ENCODE results near the gene CNRIP1.
A peak's percentile ranks its signal among the peaks of the same experiment; 100 is the strongest.

CNRIP1 gene

DNA sequence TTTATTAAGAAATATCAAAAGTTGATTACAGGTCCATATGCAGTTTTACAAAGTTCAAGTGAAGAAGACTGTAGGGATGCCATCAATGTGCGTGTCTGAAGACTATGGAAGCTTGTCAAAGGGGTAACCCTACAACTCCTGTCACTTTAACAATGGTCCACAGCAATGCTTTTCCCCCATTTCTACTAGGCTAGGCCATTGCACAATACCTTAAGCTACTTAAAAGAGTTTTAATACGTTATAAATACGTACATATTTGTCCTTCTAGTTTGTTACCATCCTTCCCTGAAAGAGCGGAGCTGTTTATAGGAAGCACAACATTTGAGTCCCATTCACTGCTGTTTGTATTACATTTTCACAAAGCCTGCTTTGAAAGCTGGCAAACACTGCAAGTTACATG, 26.7 kb downstream of the CNRIP1 start:
- DNase-seq (ENCODE audit: extremely low read depth in 1 of 2, low read depth in 1 of 2), result no peak

DNA sequence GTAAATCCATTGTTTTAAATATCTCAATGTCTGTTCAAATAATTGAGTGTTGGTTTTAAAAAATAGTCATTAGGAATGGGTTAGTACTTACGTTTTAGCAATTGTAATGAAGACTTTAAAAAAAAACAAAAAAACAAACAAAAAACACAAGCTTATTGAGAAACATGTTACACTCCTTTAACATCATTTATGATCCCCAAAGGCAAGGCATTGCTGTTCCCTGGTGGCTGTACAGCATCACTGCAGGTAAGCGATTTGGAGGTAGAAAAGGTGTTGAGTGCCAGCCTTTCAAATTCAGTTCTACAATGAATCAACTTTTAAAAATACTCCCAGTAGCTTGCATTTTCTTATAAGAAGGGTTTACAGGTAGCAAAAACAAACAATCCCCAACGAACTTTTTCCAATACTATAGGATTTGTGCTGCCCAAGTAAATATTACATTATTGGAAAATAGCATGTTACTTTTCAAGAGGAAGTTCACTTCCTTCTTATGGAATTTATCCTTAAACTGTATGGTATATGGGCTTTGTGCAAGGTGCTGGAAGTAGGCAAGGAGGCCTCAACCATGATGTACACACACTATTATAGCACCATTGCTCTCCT, 27.5 kb downstream of the CNRIP1 start:
- no peak for DNase-seq (ENCODE audit: extremely low read depth in 1 of 2, low read depth in 1 of 2)

DNA sequence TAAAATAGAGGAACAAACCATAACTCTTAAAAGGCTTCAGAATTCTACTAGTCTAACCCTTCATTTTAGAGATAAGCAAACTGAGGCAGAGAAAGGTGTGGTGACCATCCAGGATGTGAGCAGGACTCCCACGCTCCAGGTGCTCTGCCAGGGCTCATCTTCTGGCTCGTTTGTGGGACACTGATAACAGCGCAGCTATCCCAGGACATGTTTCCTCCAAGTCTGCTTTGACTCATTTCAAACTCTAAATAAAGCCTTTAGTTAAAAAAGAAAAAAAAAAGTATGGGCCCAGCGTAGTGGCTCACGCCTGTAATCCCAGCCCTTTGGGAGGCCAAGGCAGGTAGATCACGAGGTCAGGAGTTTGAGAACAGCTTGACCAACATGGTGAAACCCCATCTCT, 28.4 kb downstream of the CNRIP1 start:
- DNase-seq (ENCODE audit: extremely low read depth in 1 of 2, low read depth in 1 of 2), result no peak

DNA sequence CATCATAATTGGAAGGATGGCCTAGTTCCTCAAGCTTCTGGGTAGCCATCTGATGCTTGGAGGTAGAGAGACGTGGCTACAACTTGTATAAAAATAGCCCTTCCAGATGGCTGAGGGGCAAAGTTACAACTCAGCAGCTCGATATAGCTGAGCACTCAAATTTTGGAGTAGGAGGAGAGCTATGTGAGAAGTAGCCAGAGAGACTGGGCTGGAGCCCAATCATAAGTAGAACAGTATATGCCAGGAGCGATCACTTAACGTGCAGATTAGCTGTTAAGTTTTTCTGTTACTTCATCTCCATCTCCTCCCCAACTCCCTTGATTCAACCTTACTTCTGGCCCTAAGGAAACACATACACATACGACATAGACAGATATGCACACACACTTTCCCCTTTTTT, 28.8 kb downstream of the CNRIP1 start:
- DNase-seq (ENCODE audit: extremely low read depth in 1 of 2, low read depth in 1 of 2), result no peak

DNA sequence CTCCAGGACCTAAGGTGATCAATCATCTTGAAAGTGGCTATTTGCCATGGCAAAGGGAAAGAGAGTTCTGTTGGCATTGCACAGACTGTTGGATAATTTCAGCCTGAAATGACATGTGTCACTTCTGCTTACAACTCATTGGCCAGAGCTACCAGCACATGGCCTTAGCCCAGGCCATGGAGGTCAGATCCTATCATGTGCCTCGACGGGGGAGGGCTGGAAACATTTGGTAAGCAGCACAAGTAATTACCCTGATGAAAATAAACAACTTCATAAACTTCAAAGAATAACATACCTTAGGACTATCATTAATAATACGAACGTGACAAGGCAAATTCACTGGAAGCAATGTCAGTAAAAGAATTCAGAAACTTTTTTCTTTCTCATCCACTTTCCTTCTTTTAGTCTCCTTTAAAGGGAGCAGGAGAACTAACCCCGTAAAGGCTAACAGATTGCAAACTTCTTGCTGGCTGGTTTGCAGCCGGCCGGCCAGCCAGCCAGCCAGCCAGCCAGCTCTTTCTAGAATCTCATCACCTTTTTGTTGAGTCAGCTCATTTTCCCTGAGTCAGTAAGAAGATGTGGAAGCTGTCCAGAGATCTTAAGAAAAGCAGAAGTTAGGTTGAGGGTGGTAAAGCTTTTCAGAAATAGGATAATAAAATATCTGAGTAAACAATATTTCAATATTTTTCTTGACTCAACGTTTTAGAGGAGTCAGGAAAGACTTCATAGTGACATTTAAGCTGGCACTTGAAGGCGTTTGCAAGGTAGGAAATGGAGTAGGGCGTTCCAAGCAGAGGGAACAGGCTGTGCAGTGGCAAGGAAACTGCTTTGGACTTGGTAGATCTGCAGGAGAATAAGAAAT, 31.9 kb downstream of the CNRIP1 start:
- DNase-seq (ENCODE audit: extremely low read depth in 1 of 2, low read depth in 1 of 2), result no peak

DNA sequence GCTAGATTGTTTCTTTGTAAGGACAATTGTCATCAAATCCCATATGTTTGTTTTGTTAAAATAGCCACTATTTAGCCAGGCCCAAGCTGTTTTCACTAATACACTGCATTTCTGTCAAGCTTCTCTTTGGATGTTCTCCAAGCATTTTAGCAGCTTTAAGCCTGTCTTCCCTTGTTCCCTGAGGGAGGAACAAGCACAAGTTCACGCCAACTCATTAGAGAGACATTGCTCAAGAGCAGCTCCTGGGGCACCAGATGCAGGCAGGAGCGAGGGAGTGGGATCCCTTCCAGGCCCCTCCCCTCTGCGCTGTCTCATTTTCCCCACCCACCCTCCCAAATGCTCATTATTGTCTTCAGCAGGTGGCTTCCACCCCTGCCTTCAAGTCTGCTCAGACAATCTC, 34.9 kb downstream of the CNRIP1 start:
- no peak for DNase-seq (ENCODE audit: extremely low read depth in 1 of 2, low read depth in 1 of 2)

DNA sequence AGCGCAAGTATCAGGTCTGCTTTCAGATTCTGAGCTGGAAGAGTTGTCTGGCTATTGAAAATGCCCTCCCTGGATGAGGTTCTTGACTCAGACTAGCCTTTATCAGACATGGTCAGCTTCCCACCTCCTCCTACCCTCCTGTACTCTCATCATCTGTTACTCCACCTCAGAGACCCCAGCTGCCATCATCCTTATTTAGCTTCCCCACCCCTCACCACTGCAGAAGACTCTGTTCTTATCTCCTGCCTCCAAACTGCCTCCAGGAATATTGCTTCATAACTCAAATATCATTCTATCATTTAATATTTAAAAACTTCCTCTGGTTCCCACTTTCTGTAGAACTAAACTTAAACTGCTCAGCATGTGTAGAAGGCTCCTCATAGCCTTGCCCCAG, 36.3 kb downstream of the CNRIP1 start:
- DNase-seq (ENCODE audit: extremely low read depth in 1 of 2, low read depth in 1 of 2), result no peak

DNA sequence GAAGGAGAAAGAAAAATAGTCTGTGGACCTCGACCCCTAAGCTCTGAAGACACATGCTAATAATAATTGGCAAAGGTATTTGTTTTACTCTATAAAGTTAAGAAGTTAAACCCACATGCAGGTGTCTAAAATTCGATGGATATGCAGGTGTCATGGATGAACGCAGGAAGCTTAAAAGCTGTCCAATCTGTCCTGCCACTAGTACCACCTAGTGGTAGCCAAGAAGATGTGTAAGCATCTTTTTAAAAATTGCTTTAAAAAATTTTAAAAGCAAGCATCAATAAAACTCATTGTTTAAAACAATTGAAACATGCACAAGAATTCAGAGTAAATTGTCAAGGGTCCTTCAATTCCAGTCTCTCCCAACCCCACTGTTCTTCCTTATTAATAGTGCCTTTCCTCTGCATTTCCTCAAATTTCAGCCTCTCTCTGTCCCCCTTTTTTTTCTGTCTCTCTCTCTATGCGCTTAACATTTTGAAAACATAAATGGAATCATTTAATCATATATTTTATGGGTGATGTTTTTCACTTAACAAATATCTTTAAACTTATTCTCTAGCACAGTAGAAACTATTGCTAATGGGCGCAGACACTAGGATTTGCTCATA, 36.8 kb downstream of the CNRIP1 start:
- DNase-seq (ENCODE audit: extremely low read depth in 1 of 2, low read depth in 1 of 2), result no peak

DNA sequence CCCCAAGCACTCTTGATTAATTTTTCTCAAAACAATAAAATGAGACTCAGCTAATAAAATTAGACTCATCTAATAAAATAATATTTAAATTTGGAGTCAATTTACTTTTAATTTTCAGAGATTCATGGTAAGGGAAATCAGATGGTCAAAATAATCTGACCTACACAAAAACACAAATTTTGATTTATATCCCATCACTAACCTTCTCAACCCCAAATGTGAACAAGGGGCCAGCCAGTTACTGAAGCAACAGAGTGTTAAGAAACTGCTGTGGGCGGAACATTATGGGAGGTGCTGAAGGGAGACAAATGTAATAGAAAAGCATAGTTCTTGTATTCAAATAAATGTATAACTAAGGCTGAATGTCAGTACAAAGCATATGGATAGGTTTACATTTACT, 39.0 kb downstream of the CNRIP1 start:
- DNase-seq (ENCODE audit: extremely low read depth in 1 of 2, low read depth in 1 of 2), result no peak

DNA sequence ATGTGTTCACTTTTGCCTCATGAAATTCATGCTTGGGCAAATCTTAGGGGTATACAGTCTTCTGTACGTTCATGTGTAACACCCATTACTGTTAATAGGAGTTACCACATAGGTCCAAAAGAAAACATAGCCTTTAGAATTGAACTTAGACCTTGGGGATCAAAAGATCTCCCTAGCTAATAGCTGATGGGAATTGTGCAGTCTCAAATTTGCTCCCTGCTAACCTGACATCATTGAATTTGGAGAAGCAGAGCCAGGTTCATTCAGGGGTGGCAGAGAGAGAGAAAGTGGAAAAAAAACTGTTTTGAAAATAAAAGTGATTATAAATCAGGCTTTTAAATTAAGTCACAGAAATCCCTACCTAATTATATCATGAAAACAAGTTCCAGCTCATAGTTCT, 39.4 kb downstream of the CNRIP1 start:
- DNase-seq (ENCODE audit: extremely low read depth in 1 of 2, low read depth in 1 of 2), result no peak

DNA sequence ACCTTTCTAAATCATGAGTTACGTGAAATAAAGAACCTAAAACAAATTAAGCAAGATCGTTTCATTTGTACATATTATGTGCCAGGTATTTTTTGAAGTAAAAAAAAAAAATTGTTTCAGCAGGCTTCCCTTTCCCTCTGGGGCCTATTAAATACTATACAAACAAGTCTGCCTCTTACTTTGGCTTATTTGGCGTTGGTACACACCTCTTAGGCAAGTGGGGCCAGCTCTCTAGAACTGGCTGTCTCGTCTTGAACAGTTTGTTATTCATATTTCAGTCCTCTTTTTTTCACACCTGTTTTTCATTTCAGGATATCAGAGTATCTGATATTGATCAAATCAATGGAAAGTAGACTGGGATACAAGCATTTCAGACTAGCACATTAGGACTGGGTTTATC, 40.1 kb downstream of the CNRIP1 start:
- no peak for DNase-seq (ENCODE audit: extremely low read depth in 1 of 2, low read depth in 1 of 2)

DNA sequence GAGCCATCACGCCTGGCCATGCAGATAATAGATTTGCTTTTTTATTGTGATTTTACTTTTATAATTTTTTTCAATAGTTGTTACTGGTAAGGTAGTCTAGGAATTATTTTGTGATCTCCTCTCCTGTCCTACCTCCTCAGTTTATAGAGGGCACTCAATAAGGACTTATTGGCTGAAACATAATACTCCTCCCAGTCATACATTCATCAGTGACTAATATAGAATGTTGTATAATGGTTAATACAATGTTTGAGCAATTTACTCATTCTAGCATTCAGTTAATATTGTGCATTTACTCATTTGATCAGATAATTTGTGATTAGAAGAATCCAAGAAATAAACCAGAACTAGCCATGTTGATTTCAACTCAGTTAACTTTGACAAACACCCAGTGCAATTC, 41.6 kb downstream of the CNRIP1 start:
- no peak for DNase-seq (ENCODE audit: extremely low read depth in 1 of 2, low read depth in 1 of 2)

DNA sequence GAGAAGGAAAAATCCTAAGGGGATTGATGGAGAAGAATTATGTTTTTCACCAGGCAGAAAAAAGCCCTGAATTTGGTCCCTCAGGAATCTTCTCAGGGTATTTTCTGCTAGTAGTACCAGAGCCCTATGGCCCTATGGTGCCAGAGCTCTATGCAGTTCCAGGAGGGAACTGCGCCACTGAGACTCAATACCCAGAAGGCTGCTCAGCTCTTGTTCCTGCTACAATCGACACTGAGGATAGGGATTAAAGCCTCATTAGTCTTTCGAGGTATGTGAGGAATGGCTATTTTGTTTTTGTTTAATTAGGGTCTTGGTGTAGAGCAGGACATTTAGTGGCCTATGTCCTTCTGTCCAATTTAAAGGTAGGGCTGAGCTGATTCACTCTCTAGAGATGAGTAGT, 45.7 kb downstream of the CNRIP1 start:
- DNase-seq (ENCODE audit: extremely low read depth in 1 of 2, low read depth in 1 of 2), result no peak

DNA sequence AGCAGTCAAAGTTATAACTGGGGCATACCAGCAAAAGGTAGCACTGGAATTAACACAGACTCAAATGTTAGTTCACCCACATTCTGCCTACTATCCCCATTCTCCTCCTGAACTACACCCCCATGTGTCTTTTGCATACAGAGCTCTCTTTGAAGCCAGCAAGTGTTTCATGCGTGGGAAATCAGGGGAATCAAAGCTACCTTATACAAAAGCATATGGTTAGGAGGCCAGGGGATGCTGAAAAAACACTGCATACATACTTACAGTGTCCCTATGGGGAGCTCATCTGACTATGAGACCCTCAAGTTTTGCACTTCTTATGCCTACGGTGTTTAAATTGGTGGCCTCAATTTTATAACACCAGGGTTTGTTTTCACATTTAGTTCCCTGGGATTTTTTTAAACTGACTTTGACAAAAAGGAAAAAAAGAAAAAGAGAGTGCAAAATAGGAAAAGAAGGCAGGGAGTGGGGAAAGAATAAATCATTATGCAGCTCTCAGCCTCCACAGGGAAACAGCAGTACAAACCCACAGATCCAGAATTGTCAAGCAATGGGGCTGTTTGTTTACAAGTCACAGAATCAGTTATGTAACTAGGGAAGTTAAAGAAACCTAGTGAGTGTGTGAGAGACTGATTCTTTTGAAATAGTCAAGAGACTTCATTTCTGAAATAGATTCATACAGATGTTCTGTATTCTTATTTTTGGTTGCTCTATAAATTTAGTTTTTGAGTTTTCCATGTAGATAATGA, 47.3 kb downstream of the CNRIP1 start:
- no peak for DNase-seq (ENCODE audit: extremely low read depth in 1 of 2, low read depth in 1 of 2)

DNA sequence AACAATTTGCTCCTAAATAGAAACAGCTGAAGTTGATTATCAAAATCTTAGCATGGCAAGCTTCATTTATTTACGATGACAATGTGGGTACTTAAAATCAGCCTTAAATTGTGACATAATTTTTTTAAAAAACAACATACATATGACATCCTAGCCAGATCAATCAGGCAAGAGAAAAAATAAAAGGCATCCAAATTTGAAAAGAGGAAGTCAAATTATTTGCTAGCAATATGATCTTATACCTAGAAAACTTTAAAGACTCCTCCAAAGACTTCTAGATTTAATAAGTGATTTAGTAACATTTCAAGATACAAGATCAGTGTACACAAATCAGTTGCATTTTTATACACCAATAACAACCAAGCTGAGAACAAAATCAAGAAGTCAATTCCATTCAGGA, 53.1 kb downstream of the CNRIP1 start:
- no peak for DNase-seq (ENCODE audit: extremely low read depth in 1 of 2, low read depth in 1 of 2)

DNA sequence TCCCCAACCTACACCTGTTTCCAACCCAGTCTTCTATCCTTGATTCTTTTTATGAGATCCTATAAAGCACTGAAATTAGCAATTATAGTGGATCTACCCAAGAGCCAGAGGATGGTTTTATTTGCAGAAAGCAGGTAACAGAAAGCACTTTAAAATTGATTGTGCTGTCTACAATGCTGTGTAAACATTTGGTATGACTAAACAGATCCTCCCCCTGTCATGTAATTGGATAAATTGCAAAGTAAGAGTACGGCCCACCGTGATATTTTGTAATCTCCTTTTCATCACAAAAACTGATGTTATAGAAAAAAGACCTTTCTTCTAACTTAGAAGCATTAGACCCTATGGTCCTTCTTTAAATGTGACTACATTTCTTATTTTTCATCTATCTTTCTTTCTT, 56.1 kb downstream of the CNRIP1 start:
- no peak for DNase-seq (ENCODE audit: extremely low read depth in 1 of 2, low read depth in 1 of 2)

DNA sequence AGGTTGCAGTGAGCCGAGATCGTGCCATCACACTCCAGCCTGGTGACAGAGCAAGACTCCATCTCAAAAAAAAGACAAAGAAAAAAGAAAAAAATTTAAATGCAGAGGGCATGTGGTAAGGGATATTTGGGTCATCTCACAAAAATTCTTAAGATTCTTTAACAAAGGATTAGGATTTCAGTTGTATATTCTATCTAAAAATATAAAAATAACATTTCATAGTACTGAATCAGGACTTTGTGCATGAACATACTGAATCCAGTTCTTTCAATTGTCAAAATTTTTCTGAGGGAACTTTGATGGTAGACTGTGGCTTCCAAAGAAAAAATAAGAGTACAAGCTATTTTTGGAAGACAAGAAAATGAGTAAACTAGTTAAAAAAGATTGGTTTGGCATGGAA, 60.9 kb downstream of the CNRIP1 start:
- DNase-seq (ENCODE audit: extremely low read depth in 1 of 2, low read depth in 1 of 2), result no peak

DNA sequence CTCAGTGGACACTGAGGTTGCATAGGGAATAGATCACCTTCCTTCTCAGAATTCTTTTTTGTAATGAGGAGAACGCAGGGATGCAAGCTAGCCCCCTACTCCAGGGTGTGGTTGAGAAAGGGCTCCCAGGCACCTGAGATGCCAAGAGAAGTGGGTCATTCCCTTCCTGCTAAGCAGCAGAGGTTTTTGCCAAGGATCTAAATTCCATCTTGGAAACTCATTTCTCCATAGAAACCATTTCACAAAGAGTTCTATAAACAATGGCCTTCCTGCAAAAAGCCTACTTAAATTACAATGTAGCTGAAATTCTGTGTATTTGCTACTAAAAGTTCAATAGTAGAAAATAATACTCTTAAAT, 63.7 kb downstream of the CNRIP1 start:
- no peak for DNase-seq (ENCODE audit: extremely low read depth in 1 of 2, low read depth in 1 of 2)

DNA sequence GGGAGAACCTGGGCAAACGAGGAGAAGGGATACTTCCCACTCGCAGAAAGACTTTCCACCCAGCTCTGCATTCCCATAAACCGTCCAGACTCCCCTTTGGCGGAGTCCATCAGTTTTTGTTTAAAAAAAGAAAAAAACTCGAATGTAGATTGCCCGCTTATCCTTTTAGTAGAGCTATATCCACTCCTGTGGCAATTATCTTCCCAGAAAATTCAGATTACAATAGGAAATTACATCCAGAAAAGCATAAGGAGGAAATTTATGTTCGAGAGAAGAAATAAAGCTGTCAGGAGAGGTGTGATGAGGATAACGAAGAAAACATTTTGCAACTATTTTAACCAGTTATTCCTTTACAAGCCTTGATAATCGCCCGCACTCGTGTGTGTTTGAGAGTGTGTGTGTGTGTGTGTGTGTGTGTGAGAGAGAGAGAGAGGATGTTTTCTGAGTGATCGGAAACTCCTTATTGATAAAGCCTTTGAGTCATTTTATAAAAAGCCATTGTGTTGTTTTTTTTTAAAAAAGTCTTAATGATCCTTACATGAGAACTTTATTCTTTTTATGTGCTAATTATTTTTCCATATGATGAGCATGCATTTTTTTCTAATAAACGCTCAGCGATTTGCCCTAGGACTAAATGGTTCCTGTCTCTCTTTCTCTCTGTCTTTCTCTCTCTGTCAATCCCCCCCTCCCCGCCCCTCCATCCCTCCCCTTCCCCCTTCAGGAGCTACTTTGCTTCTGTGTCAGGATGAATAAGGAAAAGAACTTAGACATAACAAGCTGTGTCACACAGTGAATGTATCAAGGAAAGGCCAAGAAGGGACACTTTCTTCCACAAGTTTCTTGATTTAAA, 66.3 kb downstream of the CNRIP1 start:
- no peak for DNase-seq (ENCODE audit: extremely low read depth in 1 of 2, low read depth in 1 of 2)

DNA sequence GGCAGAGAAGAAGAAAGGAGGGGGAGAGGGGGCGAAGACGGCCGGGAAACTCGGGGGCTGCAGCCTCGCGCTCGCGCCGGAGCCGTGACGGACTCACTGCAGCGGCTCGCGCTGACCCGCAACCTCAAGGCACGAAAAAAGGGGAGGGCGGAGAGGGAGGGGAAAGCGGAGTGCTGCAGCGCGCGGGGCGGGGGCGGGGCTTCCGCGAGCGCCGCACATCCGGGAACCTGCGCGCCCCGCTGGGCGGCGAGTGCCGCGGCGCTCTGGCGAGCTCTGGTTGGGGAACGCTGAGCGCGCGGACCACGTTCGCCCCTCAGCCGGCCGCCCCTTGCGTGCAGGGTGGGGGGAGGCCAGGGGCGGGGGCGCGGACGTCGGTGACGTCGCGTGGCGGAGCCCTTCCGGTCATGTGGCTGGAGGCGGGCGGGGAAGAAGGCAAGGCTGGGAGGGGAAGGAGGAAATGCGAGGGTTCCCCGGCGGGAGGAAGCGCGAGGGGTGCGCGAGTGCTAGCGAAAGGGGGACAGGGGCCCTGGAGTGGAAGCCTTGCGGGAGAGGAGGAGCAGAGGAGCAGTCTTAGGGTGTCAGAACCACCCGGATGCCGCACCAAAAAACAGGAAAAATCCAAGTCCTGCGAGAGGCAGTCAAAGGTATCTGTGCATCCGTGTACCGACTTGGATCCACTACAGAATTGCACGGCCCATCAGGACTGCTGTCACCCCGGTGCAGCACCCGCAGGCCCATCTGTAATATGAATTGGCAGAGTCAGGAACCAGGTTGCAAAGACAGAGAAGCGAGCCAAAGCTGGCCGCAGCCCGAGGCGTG, 67.1 kb downstream of the CNRIP1 start, which contains the start of gene PPP3R1:
Gene PPP3R1 (minus strand): TSS at position 133 of the 819 bp plus-strand sequence. CDS start 405 bp downstream, outside the sequence.
- DNase-seq (ENCODE audit: extremely low read depth in 1 of 2, low read depth in 1 of 2), result peak; percentile 87 to 88

Data from activated CD8-positive, alpha-beta memory T cell treated with anti-CD3 and anti-CD28 coated beads for 1 hour (primary cell).